Measurements from ENCODE around the gene RGL1.

DNA sequence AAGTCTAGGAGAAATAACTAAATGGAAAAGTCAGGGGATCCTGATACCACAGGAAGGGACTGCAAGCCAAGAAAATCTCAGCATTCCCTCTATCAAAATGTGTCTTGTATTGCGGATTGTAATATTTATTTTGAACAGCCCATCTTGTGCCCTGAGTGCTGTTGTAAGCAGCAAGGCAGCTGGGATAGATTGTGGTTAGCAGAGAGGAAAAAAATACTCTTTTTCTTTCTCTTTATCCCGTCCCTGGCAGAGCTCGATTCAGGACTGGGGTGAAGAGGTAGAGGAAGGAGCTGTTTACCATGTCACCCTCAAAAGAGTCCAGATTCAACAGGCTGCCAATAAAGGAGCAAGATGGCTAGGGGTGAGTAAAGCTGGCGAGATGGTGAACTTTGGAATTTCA is 1.2 kb downstream of the RGL1 start:
- no peak for TF ChIP-seq POLR2AphosphoS5 (IDR thresholded peaks at IDR 0.05; ENCODE audit: low read depth, low read length)
- no peak for TF ChIP-seq POLR2A (IDR thresholded peaks at IDR 0.05; ENCODE audit: low read depth, low read length)
